K562 (cell line): ENCODE results near the gene BNIPL. TPM values are rescaled to one million over a fixed set of nuclear protein-coding genes. Genes with fewer than 3 reads are reported as not detected.

Experiments
- EP300 ChIP-seq: IDR thresholded peaks from 2 replicates; pipeline ENCODE4 v1.6.1; 2012; ENCODE audit warnings: low read length, improper control_type of control experiment
- FOXA3 ChIP-seq, 2 experiments: fragments of 450-650 bp in 1 of 2; sonication (generic) in 1 of 2; formaldehyde crosslinking; IDR thresholded peaks in 1 of 2; conservative IDR thresholded peaks in 1 of 2; 2 replicates each; pipeline versions ENCODE4 v1.4.0 to v1.8.0; 2020 to 2022; ENCODE audit warnings: mild to moderate bottlenecking in 2 of 2, missing genetic modification reagents in 1 of 2
- FOXK1 ChIP-seq: sonication (generic); formaldehyde crosslinking; IDR thresholded peaks from 2 replicates; pipeline ENCODE4 v1.8.0; 2022; ENCODE audit warnings: missing genetic modification reagents, mild to moderate bottlenecking, borderline replicate concordance
- FOXK2 ChIP-seq, 2 experiments: fragments of 450-650 bp; IDR thresholded peaks in 1 of 2; conservative IDR thresholded peaks in 1 of 2; 2 replicates each; pipeline ENCODE4 v1.6.1; 2016; ENCODE audit warnings: low read depth in 2 of 2, mild to moderate bottlenecking in 1 of 2
- GTF2F1 ChIP-seq: IDR thresholded peaks from 2 replicates; pipeline ENCODE4 v1.6.1; 2011; ENCODE audit warnings: low read depth, low read length, improper control_type of control experiment
- NFIX ChIP-seq: fragments of 250-450 bp; sonication (Bioruptor Pico); IDR thresholded peaks from 2 replicates; pipeline ENCODE4 v1.4.0; 2020; ENCODE audit warnings: low read depth, mild to moderate bottlenecking, moderate library complexity
- POLR3G ChIP-seq: IDR thresholded peaks from 2 replicates; pipeline ENCODE4 v1.6.1; 2011; ENCODE audit not compliant: insufficient read length, insufficient replicate concordance; ENCODE audit errors: extremely low read depth
- RCOR1 ChIP-seq, 2 experiments: IDR thresholded peaks; 2 replicates each; pipeline ENCODE4 v1.6.1; 2012; ENCODE audit warnings: low read depth in 2 of 2, low read length in 2 of 2, borderline replicate concordance in 1 of 2, improper control_type of control experiment in 1 of 2
- SRSF1 ChIP-seq: fragments of 200-400 bp; formaldehyde crosslinking; IDR thresholded peaks from 2 replicates; pipeline ENCODE4 v1.6.1; 2017; ENCODE audit warnings: mild to moderate bottlenecking, low read depth, low read length, moderate library complexity
- TCFL5 ChIP-seq: fragments of 250-450 bp; sonication (Bioruptor Pico); conservative IDR thresholded peaks from 2 replicates; pipeline ENCODE4 v1.6.1; 2021; ENCODE audit warnings: mild to moderate bottlenecking, moderate library complexity, matching md5 sums
- ZNF584 ChIP-seq: fragments of 200-800 bp; sonication (Bioruptor generic); IDR thresholded peaks from 2 replicates; pipeline ENCODE4 v1.6.1; 2016; ENCODE audit warnings: low read depth, mild to moderate bottlenecking, missing genetic modification characterization, missing compliant biosample characterization
- ZNF696 ChIP-seq: fragments of 250-450 bp; sonication (Bioruptor Pico); conservative IDR thresholded peaks from 2 replicates; pipeline ENCODE4 v1.4.0; 2020; ENCODE audit warnings: mild to moderate bottlenecking, moderate library complexity
- ZSCAN29 ChIP-seq: fragments of 450-650 bp; IDR thresholded peaks from 2 replicates; pipeline ENCODE4 v1.6.1; 2017
- polyA plus RNA-seq, 8 experiments: library from polyadenylated mRNA; depleted of rRNA in 4 of 8; stranded (reverse) in 5 of 8; unstranded in 3 of 8; fragments of >200 nt; fragmentation: Nextera tagmentation in 2 of 8; fragmentation: Illumina TruSeq in 1 of 8; extraction: Ambion mirVana in 2 of 8; extraction: Trizol in 1 of 8; gene quantifications; 2 replicates each; pipeline versions ENCODE4 v1.2.1 to v1.2.3, GENCODE V29; 2011 to 2014; ENCODE audit warnings: inconsistent platforms in 1 of 8, missing spikeins in 1 of 8
- total RNA-seq, 7 experiments: library from RNA; depleted of rRNA in 6 of 7; stranded (reverse); fragments of >200 nt in 6 of 7; fragmentation: Illumina TruSeq in 2 of 7; extraction: Trizol in 2 of 7; gene quantifications; 2 replicates each; pipeline versions ENCODE4 v1.2.1 to v1.2.3, GENCODE V29; 2011 to 2021; ENCODE audit warnings: low replicate concordance in 1 of 7
- TF ChIP-seq, protein P1 (sequence below), 2 experiments: fragments of 450-650 bp; formaldehyde crosslinking in 1 of 2; IDR thresholded peaks; 2 replicates each; pipeline versions ENCODE4 v1.4.0 to v1.6.1; 2014 to 2020; ENCODE audit warnings: mild to moderate bottlenecking in 2 of 2, borderline replicate concordance in 1 of 2, low read depth in 1 of 2
- TF ChIP-seq, protein P2 (sequence below): sonication (generic); formaldehyde crosslinking; IDR thresholded peaks from 2 replicates; pipeline ENCODE4 v1.8.0; 2022; ENCODE audit warnings: mild to moderate bottlenecking, missing genetic modification reagents, borderline replicate concordance

The BNIPL gene
- total and polyA plus RNA-seq, 9 of the 15 experiments (the other 6 are each of a cell fraction or from before 2014, with no cell fraction given), result 0.08 to 1.4 (median 0.68) TPM

DNA sequence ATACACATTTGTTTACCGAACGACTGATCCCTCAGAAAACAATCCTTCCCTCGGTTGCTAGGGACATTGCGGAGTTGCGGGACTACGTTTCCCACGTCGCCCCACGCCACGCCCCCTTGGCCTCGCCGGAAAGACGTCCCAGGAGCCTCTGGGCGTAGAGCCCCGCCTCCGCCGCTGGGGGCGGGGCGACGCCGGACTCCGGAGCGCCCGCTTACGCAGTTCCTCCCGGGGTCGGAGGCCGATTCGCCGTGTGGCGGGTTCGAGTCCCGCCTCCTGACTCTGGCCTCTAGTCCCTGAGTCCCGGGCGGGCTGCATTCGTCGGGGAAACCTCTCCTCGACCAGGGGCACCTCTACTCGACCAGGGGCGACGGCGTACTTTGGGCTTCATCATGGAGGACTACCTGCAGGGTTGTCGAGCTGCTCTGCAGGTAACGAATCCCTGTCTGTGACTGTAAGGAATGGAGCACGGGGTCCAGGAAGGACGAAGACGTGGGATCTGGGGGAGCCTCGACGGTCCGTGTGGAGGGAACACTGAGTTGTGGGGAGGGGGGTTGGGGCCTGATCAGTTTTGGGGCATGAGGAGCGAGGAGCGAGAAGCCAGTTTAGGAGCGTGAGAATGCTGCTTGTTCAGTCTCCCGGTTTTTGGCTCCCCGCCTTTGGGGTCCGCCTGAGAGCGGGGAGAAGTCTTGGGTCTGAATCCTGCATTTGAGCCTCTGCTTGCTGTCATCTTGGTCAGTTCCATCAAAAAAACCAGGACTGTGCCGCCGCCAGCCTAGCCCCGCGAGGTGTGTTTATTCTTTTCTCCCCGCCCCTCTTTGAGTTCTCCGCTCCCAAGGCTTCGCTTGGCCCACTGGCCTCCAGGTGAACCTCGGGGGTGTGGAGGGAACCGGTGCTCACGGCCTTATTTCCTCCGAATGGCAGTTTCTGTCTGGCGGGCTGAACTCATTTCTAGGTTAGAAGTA lies 27.9 kb upstream of the BNIPL start, which contains the start of gene PRUNE1 (continued):
- TF ChIP-seq, protein P1, sequence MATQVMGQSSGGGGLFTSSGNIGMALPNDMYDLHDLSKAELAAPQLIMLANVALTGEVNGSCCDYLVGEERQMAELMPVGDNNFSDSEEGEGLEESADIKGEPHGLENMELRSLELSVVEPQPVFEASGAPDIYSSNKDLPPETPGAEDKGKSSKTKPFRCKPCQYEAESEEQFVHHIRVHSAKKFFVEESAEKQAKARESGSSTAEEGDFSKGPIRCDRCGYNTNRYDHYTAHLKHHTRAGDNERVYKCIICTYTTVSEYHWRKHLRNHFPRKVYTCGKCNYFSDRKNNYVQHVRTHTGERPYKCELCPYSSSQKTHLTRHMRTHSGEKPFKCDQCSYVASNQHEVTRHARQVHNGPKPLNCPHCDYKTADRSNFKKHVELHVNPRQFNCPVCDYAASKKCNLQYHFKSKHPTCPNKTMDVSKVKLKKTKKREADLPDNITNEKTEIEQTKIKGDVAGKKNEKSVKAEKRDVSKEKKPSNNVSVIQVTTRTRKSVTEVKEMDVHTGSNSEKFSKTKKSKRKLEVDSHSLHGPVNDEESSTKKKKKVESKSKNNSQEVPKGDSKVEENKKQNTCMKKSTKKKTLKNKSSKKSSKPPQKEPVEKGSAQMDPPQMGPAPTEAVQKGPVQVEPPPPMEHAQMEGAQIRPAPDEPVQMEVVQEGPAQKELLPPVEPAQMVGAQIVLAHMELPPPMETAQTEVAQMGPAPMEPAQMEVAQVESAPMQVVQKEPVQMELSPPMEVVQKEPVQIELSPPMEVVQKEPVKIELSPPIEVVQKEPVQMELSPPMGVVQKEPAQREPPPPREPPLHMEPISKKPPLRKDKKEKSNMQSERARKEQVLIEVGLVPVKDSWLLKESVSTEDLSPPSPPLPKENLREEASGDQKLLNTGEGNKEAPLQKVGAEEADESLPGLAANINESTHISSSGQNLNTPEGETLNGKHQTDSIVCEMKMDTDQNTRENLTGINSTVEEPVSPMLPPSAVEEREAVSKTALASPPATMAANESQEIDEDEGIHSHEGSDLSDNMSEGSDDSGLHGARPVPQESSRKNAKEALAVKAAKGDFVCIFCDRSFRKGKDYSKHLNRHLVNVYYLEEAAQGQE (IDR thresholded peaks at IDR 0.05; ENCODE audit: borderline replicate concordance), result no peak
- TF ChIP-seq, protein P1 (CRISPR knock-in tag; IDR thresholded peaks at IDR 0.05; ENCODE audit: low read depth), result peak; percentile 56; the same call in 1 of the 2 replicates
- TF ChIP-seq ZNF584 (no peak), SRSF1 (no peak), EP300 (no peak; the same call in 1 of the 2 replicates), FOXA3 (CRISPR knock-in tag; conservative IDR thresholded peaks at IDR 0.05 in 1 of 2, IDR thresholded peaks at IDR 0.05 in 1 of 2) (0 out of 4 replicates have a peak, but pooled peaks of 1 of the 2 experiments have one; percentile 30), ZSCAN29 (peak; percentile 77), ZNF696 (CRISPR knock-in tag) (no peak), POLR3G (no peak), FOXK1 (CRISPR knock-in tag) (no peak; the same call in 1 of the 2 replicates), RCOR1 (IDR thresholded peaks at IDR 0.05; ENCODE audit: borderline replicate concordance in 1 of 2, low read depth in 2 of 2, low read length in 2 of 2) (peak in 1 of 2 experiments; percentile 3; a peak in 1 of 4 replicates), GTF2F1 (no peak), TCFL5 (no peak), FOXK2 (conservative IDR thresholded peaks at IDR 0.05 in 1 of 2, IDR thresholded peaks at IDR 0.05 in 1 of 2; ENCODE audit: low read depth in 2 of 2) (no peak), NFIX (no peak)
- TF ChIP-seq, protein P2, sequence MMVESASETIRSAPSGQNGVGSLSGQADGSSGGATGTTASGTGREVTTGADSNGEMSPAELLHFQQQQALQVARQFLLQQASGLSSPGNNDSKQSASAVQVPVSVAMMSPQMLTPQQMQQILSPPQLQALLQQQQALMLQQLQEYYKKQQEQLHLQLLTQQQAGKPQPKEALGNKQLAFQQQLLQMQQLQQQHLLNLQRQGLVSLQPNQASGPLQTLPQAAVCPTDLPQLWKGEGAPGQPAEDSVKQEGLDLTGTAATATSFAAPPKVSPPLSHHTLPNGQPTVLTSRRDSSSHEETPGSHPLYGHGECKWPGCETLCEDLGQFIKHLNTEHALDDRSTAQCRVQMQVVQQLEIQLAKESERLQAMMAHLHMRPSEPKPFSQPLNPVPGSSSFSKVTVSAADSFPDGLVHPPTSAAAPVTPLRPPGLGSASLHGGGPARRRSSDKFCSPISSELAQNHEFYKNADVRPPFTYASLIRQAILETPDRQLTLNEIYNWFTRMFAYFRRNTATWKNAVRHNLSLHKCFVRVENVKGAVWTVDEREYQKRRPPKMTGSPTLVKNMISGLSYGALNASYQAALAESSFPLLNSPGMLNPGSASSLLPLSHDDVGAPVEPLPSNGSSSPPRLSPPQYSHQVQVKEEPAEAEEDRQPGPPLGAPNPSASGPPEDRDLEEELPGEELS (CRISPR knock-in tag), result no peak
